Lung (tissue), 12 donors: ENCODE results near the gene EFL1. TPM values are rescaled to one million over a fixed set of nuclear protein-coding genes. Genes with fewer than 3 reads are reported as not detected.

Experiments
- ATAC-seq: fragments of 200-7000 bp; cut with Tn5 transposase; one replicate; pipeline ENCODE4 v1.9.1; 2020; ENCODE audit warnings: moderate number of reproducible peaks; ENCODE audit not compliant: insufficient read depth, low FRiP score
- DNase-seq, 3 donors: peaks; one replicate each; pipeline ENCODE4 v3.0.0-alpha.2; 2013 to 2017
- H3K27ac ChIP-seq, 2 donors: one replicate each; pipeline ENCODE4 v1.5.1; 2013; ENCODE audit warnings: mild to moderate bottlenecking in 2 of 2, moderate library complexity in 2 of 2, control low read depth in 1 of 2, inconsistent platforms in 1 of 2, low read depth in 1 of 2, low read length in 1 of 2
- H3K27me3 ChIP-seq, 3 donors: one replicate each; pipeline ENCODE4 v1.5.1; 2013; ENCODE audit warnings: low read length in 2 of 3; ENCODE audit not compliant: control insufficient read depth in 3 of 3, insufficient read depth in 3 of 3
- H3K36me3 ChIP-seq, 4 donors: one replicate each; pipeline ENCODE4 v1.5.1; 2013; ENCODE audit warnings: low read length in 4 of 4, mild to moderate bottlenecking in 1 of 4, moderate library complexity in 1 of 4; ENCODE audit not compliant: control insufficient read depth in 4 of 4, insufficient read depth in 4 of 4
- H3K4me1 ChIP-seq, 5 donors: one replicate each; pipeline ENCODE4 v1.5.1; 2013; ENCODE audit warnings: low read length in 5 of 5, mild to moderate bottlenecking in 2 of 5, moderate library complexity in 1 of 5; ENCODE audit not compliant: control insufficient read depth in 5 of 5, insufficient read depth in 5 of 5
- H3K4me3 ChIP-seq: one replicate; pipeline ENCODE4 v1.5.1; 2013; ENCODE audit warnings: mild to moderate bottlenecking, control low read depth, moderate library complexity
- H3K9ac ChIP-seq, 2 donors: one replicate each; pipeline ENCODE4 v1.5.1; 2013; ENCODE audit warnings: low read length in 2 of 2, control low read depth in 1 of 2; ENCODE audit not compliant: insufficient read depth in 1 of 2
- H3K9me3 ChIP-seq, 4 donors: one replicate each; pipeline ENCODE4 v1.5.1; 2013; ENCODE audit warnings: low read length in 3 of 4, mild to moderate bottlenecking in 1 of 4, moderate library complexity in 1 of 4; ENCODE audit not compliant: control insufficient read depth in 4 of 4, insufficient read depth in 3 of 4
- CTCF ChIP-seq: IDR thresholded peaks from 2 replicates; pipeline ENCODE4 v1.5.1; 2012; ENCODE audit warnings: mild to moderate bottlenecking; ENCODE audit errors: control extremely low read depth, extremely low read depth
- WGBS, 2 donors: extraction: QIAGEN DNeasy Blood & Tissue Kit; methylation state at CpG; one replicate each; pipeline ENCODE4 v1.1.7; 2013; 5-methylcytosine and 5-hydroxymethylcytosine counted together
- polyA plus RNA-seq, 2 donors: library from polyadenylated mRNA; stranded (reverse); fragments of 200-250 nt; gene quantifications; one replicate each; pipeline ENCODE4 v1.2.1, GENCODE V29; 2013
- total RNA-seq, 2 donors: library from RNA; depleted of rRNA in 1 of 2; stranded (reverse); fragments of >200 nt in 1 of 2; gene quantifications; one replicate each; pipeline ENCODE4 v1.2.1, GENCODE V29; 2014 to 2021
- donor health status: control.
- donor health status: control.
- donor health status: Bipolar disorder and iron deficiency.
- donor health status: healthy.
- donor health status: DM: yes; HTN: yes; CAD: no.

EFL1 gene
- total and polyA plus RNA-seq, 4 donors, result 4.1 to 22.9 (median 11.5) TPM

- DNase-seq (no peak), ATAC-seq (no peak)
- no peak for TF ChIP-seq CTCF
- no peak overlapping the region for H3K4me3 ChIP-seq
- 79 to 83% methylated on average over 9 of the region's 9 CpGs for WGBS, 2 donors
- peaks cover 0 to 9% (median 6%) of the 10 kb centered on the region in 5 donors for H3K4me1 ChIP-seq
- peaks cover 0 to 5% (median 2%) of the 10 kb centered on the region in 4 donors for H3K36me3 ChIP-seq
- H3K27me3 ChIP-seq, result no peaks in the 10 kb centered on the region
- no peaks in the 10 kb centered on the region for H3K9me3 ChIP-seq
- no peak overlapping the region for H3K9ac ChIP-seq
- no peak overlapping the region for H3K27ac ChIP-seq
Measured at GRCh38 chr15:82124331-82125263, 137.9 kb downstream of the EFL1 start.

- DNase-seq (no peak), ATAC-seq (no peak)
- Histone ChIP-seq H3K4me3 (no peak overlapping the region), H3K9me3 (peaks cover 0 to 2% (median 0%) of the 10 kb centered on the region in 4 donors), H3K27ac (no peak overlapping the region), H3K36me3 (peaks cover 0 to 5% (median 2%) of the 10 kb centered on the region in 4 donors), H3K27me3 (no peaks in the 10 kb centered on the region), H3K9ac (no peak overlapping the region), H3K4me1 (peaks cover 0 to 3% (median 0%) of the 10 kb centered on the region in 5 donors)
- 91 to 92% methylated on average over 4 of the region's 4 CpGs for whole genome bisulfite sequencing, 2 donors
- no peak for TF ChIP-seq CTCF
Measured at GRCh38 chr15:82122746-82123400, 139.7 kb downstream of the EFL1 start.

GRCh38 chr15:82118040-82118439 is 144.5 kb downstream of the EFL1 start:
- Histone ChIP-seq H3K27me3 (no peaks in the 10 kb centered on the region), H3K9me3 (peaks cover 0 to 2% (median 0%) of the 10 kb centered on the region in 4 donors), H3K4me1 (peaks cover 0 to 3% (median 0%) of the 10 kb centered on the region in 5 donors), H3K4me3 (no peak overlapping the region), H3K36me3 (peaks cover 0 to 4% (median under 1%) of the 10 kb centered on the region in 4 donors), H3K9ac (no peak overlapping the region), H3K27ac (no peak overlapping the region)
- DNase-seq (no peak), ATAC-seq (no peak)
- WGBS, 2 donors, result 73 to 77% methylated on average over 3 of the region's 3 CpGs
- TF ChIP-seq CTCF, result no peak
